Cardiac muscle cell (in vitro differentiated cells and primary cell): ENCODE data around the gene PTPRM. TPM values are rescaled to one million over a fixed set of nuclear protein-coding genes. Genes with fewer than 3 reads are reported as not detected.
A peak's percentile ranks its signal among the peaks of the same experiment; 100 is the strongest.

ENCODE experiments used
- DNase-seq, 2 donors: peaks; one replicate each; pipeline versions ENCODE4 v3.0.0 to v3.0.0-alpha.2; 2010 to 2017; ENCODE audit warnings: low read depth in 1 of 2, low spot score in 1 of 2
- H3K27ac ChIP-seq: fragments of 200-600 bp; sonication (generic); 2 replicates; pipeline ENCODE4 v1.5.1; 2016
- H3K27me3 ChIP-seq: fragments of 200-600 bp; sonication (generic); 2 replicates; pipeline ENCODE4 v1.6.0; 2016; ENCODE audit warnings: control low read depth
- H3K36me3 ChIP-seq: fragments of 200-600 bp; sonication (generic); 2 replicates; pipeline ENCODE4 v1.5.1; 2016; ENCODE audit warnings: control low read depth
- H3K4me1 ChIP-seq: fragments of 200-600 bp; sonication (generic); 2 replicates; pipeline ENCODE4 v1.8.1; 2017; ENCODE audit warnings: low read depth, mild to moderate bottlenecking, mixed run types
- H3K4me3 ChIP-seq: fragments of 200-600 bp; sonication (generic); 2 replicates; pipeline ENCODE4 v1.5.1; 2016; ENCODE audit warnings: mild to moderate bottlenecking
- H3K9me3 ChIP-seq: fragments of 200-600 bp; sonication (generic); 2 replicates; pipeline ENCODE4 v1.5.1; 2017; ENCODE audit warnings: low read depth, mild to moderate bottlenecking, control low read depth
- CTCF ChIP-seq: IDR thresholded peaks from 2 replicates; pipeline ENCODE4 v1.5.1; 2012; ENCODE audit warnings: low read depth, mild to moderate bottlenecking, low read length
- polyA plus RNA-seq: library from polyadenylated mRNA; unstranded; fragments of >200 nt; fragmentation: Nextera tagmentation; extraction: Ambion mirVana; gene quantifications from 2 replicates; pipeline ENCODE4 v1.2.1, GENCODE V29; 2016
- total RNA-seq: library from RNA; depleted of rRNA; stranded (reverse); fragments of >200 nt; gene quantifications from 2 replicates; pipeline ENCODE4 v1.2.3, GENCODE V29; 2016

Gene PTPRM
- total and polyA plus RNA-seq, 2 experiments from 2014 or later, result 26.5 to 48.8 TPM

GRCh38 chr18:7748251-7749007 lies 181.3 kb downstream of the PTPRM start:
- H3K27me3 ChIP-seq, result no peaks in the 10 kb centered on the region
- no peak overlapping the region for H3K4me3 ChIP-seq
- no peaks in the 10 kb centered on the region for H3K9me3 ChIP-seq
- H3K27ac ChIP-seq, result peak overlapping the region; percentile 68
- no peaks in the 10 kb centered on the region for H3K36me3 ChIP-seq
- no peak for TF ChIP-seq CTCF
- DNase-seq, result no peak
- H3K4me1 ChIP-seq, result peaks cover 34% of the 10 kb centered on the region

GRCh38 chr18:7749008-7749405 lies 181.9 kb downstream of the PTPRM start:
- H3K36me3 ChIP-seq, result no peaks in the 10 kb centered on the region
- H3K27me3 ChIP-seq, result no peaks in the 10 kb centered on the region
- peak overlapping the region; percentile 68 for H3K27ac ChIP-seq
- no peak for TF ChIP-seq CTCF
- no peak overlapping the region for H3K4me3 ChIP-seq
- DNase-seq, result peak in 1 of 2 donors; percentile 23
- peaks cover 34% of the 10 kb centered on the region for H3K4me1 ChIP-seq
- H3K9me3 ChIP-seq, result no peaks in the 10 kb centered on the region

- DNase-seq, result peak; percentile 50 to 76
- Histone ChIP-seq H3K36me3 (no peaks in the 10 kb centered on the region), H3K4me3 (no peak overlapping the region), H3K27ac (peak overlapping the region; percentile 68), H3K27me3 (no peaks in the 10 kb centered on the region), H3K4me1 (peaks cover 34% of the 10 kb centered on the region), H3K9me3 (no peaks in the 10 kb centered on the region)
- TF ChIP-seq CTCF, result no peak
Measured at GRCh38 chr18:7749510-7749981, 182.4 kb downstream of the PTPRM start.

GRCh38 chr18:7750095-7750663 lies 183.1 kb downstream of the PTPRM start:
- TF ChIP-seq CTCF, result no peak
- H3K27me3 ChIP-seq, result no peaks in the 10 kb centered on the region
- H3K27ac ChIP-seq, result peak overlapping the region; percentile 68
- no peaks in the 10 kb centered on the region for H3K36me3 ChIP-seq
- peaks cover 34% of the 10 kb centered on the region for H3K4me1 ChIP-seq
- H3K9me3 ChIP-seq, result no peaks in the 10 kb centered on the region
- DNase-seq, result no peak
- H3K4me3 ChIP-seq, result no peak overlapping the region

GRCh38 chr18:7750966-7751365 lies 183.8 kb downstream of the PTPRM start:
- DNase-seq, result no peak
- no peak overlapping the region for H3K27ac ChIP-seq
- no peaks in the 10 kb centered on the region for H3K9me3 ChIP-seq
- H3K4me3 ChIP-seq, result no peak overlapping the region
- no peaks in the 10 kb centered on the region for H3K36me3 ChIP-seq
- no peaks in the 10 kb centered on the region for H3K27me3 ChIP-seq
- H3K4me1 ChIP-seq, result peaks cover 34% of the 10 kb centered on the region
- TF ChIP-seq CTCF, result no peak
